Body of pancreas (tissue), 4 donors: ENCODE results near the gene FOXI2. TPM values are rescaled to one million over a fixed set of nuclear protein-coding genes. Genes with fewer than 3 reads are reported as not detected.
A peak's percentile ranks its signal among the peaks of the same experiment; 100 is the strongest.

Experiments
- ATAC-seq: fragments of 150-250 bp; one replicate; pipeline ENCODE4 v1.9.1; 2016
- DNase-seq, 4 donors: peaks; one replicate each; pipeline ENCODE4 v3.0.0-alpha.2; 2019
- H3K27ac ChIP-seq, 4 donors: fragments of 200-600 bp; sonication (generic); 1 replicate in 3 of 4; 2 replicates in 1 of 4; pipeline versions ENCODE4 v1.5.1 to v1.6.1; 2016 to 2019; ENCODE audit warnings: mild to moderate bottlenecking in 1 of 4, mixed read lengths in 1 of 4, moderate library complexity in 1 of 4
- H3K27me3 ChIP-seq, 2 donors: fragments of 200-600 bp; sonication (generic); one replicate each; pipeline ENCODE4 v1.6.0; 2016; ENCODE audit warnings: mild to moderate bottlenecking in 1 of 2
- H3K36me3 ChIP-seq, 2 donors: fragments of 200-600 bp; sonication (generic); replicated peaks in 1 of 2; 2 replicates each; pipeline ENCODE4 v1.5.1; 2016; ENCODE audit warnings: low read depth in 2 of 2; ENCODE audit not compliant: insufficient read depth in 1 of 2
- H3K4me1 ChIP-seq: fragments of 200-600 bp; sonication (generic); one replicate; pipeline ENCODE4 v1.6.0; 2016
- H3K4me3 ChIP-seq, 2 donors: fragments of 200-600 bp; sonication (generic); 1 replicate in 1 of 2; 2 replicates in 1 of 2; pipeline ENCODE4 v1.5.1; 2016 to 2019
- H3K9me3 ChIP-seq, 3 donors: fragments of 200-600 bp; sonication (generic); 1 replicate in 2 of 3; 2 replicates in 1 of 3; pipeline ENCODE4 v1.5.1; 2016
- POLR2A ChIP-seq, 3 donors: fragments of 450-650 bp; IDR thresholded peaks; one replicate each; pipeline ENCODE4 v1.6.1; 2016; ENCODE audit warnings: antibody characterized with exemption in 3 of 3, mild to moderate bottlenecking in 2 of 3
- WGBS, 2 donors: methylation state at CpG; one replicate each; pipeline ENCODE4 v1.1.5; 2017; 5-methylcytosine and 5-hydroxymethylcytosine counted together
- intact Hi-C: fragments of 100-400 bp; cut with DNase I; formaldehyde crosslinking; loops from one replicate; pipeline ENCODE4 v1.15.1; 2023
- total RNA-seq, 2 donors: library from RNA; depleted of rRNA; stranded (reverse); fragments of >200 nt; gene quantifications; one replicate each; pipeline ENCODE4 v1.1.0, GENCODE V29; 2016
- TF ChIP-seq, protein P1 (sequence below), 7 experiments: fragments of 450-650 bp in 4 of 7; fragments of 200-600 bp in 3 of 7; sonication (generic) in 3 of 7; IDR thresholded peaks; one replicate each; pipeline ENCODE4 v1.5.1; 2016 to 2019; ENCODE audit warnings: antibody characterized with exemption in 7 of 7

FOXI2 gene
- not detected for total RNA-seq

DNA sequence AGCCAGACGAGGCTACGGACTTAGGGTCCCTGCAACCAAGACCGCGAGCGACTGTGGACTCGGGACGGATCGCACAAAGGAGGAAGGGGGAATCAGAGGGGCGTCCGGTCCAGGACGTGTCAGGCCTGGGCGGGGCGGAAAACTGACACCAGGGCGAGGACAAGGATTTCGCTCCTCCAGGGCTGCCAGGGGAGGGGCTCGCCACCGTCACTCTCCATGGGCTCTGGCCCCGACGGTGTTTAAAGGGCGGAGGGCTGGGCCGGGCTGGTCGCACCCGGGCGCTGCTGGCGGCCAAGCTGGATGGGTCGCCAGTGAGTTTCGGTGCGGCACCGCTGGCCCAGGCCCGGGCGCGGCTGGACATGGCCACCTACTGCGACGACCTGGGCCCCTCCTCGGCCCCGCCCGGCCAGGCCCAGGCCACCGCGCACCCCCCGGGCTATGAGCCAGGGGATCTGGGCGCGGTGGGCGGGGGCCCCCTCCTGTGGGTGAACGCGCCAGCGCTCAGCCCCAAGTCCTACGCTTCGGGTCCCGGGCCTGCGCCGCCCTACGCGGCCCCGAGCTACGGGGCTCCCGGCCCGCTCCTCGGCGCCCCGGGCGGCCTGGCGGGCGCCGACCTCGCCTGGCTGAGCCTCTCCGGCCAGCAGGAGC lies at the start of gene FOXI2:
Gene FOXI2, plus strand, starts transcription at position 271 of the 648 bp plus-strand sequence. Its CDS starts 89 bp downstream, at position 360.
- WGBS, 2 donors, result 0 to 1% methylated on average over 22 to 55 of the region's 66 CpGs
- no peak for ATAC-seq

DNA sequence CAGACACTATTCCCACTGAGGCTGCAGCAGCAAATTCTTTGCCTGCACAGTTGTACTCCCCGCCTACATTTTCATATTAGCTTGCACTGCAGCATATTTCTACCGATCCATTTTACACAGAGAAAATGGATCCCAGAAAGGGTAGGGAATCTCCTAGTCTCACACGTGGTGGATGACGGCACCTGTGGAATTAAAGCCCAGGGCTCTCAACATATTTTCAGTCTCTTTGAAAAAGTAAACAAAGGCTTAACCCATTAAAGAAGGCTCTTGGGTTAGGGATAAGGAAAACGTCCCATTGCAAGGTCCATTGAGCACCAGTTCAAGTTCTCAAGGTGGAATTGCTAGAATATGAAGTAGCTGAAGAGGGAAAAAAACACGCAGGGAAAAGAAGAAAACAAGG lies 49.4 kb upstream of the FOXI2 start:
- no peak for ATAC-seq
- TF ChIP-seq POLR2A (IDR thresholded peaks at IDR 0.05), result no peak
- TF ChIP-seq, protein P1, sequence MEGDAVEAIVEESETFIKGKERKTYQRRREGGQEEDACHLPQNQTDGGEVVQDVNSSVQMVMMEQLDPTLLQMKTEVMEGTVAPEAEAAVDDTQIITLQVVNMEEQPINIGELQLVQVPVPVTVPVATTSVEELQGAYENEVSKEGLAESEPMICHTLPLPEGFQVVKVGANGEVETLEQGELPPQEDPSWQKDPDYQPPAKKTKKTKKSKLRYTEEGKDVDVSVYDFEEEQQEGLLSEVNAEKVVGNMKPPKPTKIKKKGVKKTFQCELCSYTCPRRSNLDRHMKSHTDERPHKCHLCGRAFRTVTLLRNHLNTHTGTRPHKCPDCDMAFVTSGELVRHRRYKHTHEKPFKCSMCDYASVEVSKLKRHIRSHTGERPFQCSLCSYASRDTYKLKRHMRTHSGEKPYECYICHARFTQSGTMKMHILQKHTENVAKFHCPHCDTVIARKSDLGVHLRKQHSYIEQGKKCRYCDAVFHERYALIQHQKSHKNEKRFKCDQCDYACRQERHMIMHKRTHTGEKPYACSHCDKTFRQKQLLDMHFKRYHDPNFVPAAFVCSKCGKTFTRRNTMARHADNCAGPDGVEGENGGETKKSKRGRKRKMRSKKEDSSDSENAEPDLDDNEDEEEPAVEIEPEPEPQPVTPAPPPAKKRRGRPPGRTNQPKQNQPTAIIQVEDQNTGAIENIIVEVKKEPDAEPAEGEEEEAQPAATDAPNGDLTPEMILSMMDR (IDR thresholded peaks at IDR 0.05), result no peak
- intact Hi-C loops, result no loop called here

More for the DNA sequence above, at the start of gene FOXI2:
- Histone ChIP-seq H3K27me3 (peaks cover 0 to 14% of the 10 kb centered on the region in 2 donors), H3K4me1 (peaks cover 25% of the 10 kb centered on the region), H3K4me3 (no peak within 1 kb of the TSS), H3K9me3 (no peaks in the 10 kb centered on the region), H3K27ac (no peak within 1 kb of the TSS), H3K36me3 (no peaks in the 10 kb centered on the region)
- intact Hi-C loops, result no loop called here
- DNase-seq, result no peak
- TF ChIP-seq POLR2A (IDR thresholded peaks at IDR 0.05), result no peak
- TF ChIP-seq, protein P1 (IDR thresholded peaks at IDR 0.05), result no peak

DNA sequence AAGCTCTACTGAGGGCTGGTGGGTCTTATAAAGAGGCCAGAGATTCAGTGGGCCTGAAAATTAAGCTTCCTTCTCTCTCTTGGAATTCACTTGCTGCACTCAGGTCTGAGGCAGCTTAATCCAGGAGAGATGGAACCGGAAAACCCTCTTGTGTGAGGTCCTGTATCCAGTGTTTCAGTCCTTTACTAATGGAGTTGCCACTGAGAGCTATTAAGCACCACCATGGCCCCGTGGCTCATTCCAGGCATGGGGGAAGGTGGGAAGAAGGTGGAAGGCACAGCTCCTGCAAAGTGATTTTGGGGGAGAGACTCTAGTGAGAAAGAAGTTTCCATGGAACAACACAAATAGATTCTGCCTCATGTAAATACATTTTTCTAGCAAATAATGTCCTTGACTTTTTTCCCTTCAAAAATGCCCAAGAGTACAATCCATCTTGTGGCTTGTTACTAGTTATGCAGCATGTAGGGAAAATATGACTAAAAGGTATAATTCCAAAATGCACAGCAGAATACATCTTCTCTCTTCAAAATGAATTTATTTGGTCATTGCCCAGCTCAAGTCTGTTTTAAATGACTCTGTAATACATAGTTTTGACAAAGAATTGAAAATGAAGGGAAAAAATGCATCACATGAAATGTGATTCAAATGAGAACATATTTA lies 46.7 kb upstream of the FOXI2 start:
- intact Hi-C loops, result no loop called here
- no peaks in the 10 kb centered on the region for H3K27me3 ChIP-seq
- 59 to 77% methylated on average over 2 of the region's 2 CpGs for WGBS, 2 donors
- no peak overlapping the region for H3K4me3 ChIP-seq
- H3K36me3 ChIP-seq, result no peaks in the 10 kb centered on the region
- no peak for DNase-seq
- no peak overlapping the region for H3K27ac ChIP-seq
- no peak for TF ChIP-seq POLR2A (IDR thresholded peaks at IDR 0.05)
- no peaks in the 10 kb centered on the region for H3K4me1 ChIP-seq
- no peaks in the 10 kb centered on the region for H3K9me3 ChIP-seq
- no peak for ATAC-seq

More for the DNA sequence above, 49.4 kb upstream of the FOXI2 start:
- no peaks in the 10 kb centered on the region for H3K27me3 ChIP-seq
- no peak overlapping the region for H3K4me3 ChIP-seq
- H3K4me1 ChIP-seq, result no peaks in the 10 kb centered on the region
- DNase-seq, result no peak
- 41 to 42% methylated on average over 6 of the region's 6 CpGs for WGBS, 2 donors
- H3K27ac ChIP-seq, result no peak overlapping the region
- no peaks in the 10 kb centered on the region for H3K9me3 ChIP-seq
- no peaks in the 10 kb centered on the region for H3K36me3 ChIP-seq

DNA sequence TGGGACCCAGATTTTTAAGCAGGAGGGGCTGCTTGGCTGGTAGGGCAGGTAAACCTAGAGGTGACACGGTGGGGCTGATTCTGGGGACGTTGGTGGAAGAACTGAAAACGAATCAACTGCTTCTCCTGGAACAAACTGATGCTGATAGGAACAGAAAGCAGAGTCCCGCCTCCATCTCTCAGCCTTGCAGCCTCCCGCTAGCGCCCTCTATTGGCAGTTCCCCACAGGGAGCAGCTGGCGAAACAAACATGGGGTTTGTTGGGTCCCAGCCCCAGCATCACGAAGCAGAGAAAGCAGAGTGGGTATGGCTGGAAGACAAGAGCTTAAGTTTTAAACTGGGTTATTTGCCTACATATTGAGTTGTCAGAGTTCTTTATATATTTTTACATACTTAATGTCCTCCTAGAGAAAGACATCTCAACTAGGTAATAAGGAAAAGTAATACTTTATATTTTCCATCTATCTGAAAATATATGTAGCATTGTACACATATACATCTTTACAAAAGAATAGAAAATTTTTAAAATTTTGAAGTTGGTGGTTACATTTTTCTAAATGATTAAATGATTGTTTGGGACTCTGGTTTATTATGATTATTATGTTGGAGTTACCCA lies 42.3 kb upstream of the FOXI2 start:
- no peak for ATAC-seq
- Histone ChIP-seq H3K27ac (no peak overlapping the region), H3K36me3 (no peaks in the 10 kb centered on the region), H3K9me3 (no peaks in the 10 kb centered on the region), H3K4me3 (no peak overlapping the region), H3K4me1 (no peaks in the 10 kb centered on the region), H3K27me3 (no peaks in the 10 kb centered on the region)
- peak in 2 of 4 donors; percentile 3 to 11 for DNase-seq
- WGBS, 2 donors, result 27 to 34% methylated on average over 8 of the region's 8 CpGs
- TF ChIP-seq POLR2A (IDR thresholded peaks at IDR 0.05), result no peak
- TF ChIP-seq, protein P1 (IDR thresholded peaks at IDR 0.05), result peak in 1 of 7 experiments; percentile 6
- intact Hi-C loops, result no loop called here

DNA sequence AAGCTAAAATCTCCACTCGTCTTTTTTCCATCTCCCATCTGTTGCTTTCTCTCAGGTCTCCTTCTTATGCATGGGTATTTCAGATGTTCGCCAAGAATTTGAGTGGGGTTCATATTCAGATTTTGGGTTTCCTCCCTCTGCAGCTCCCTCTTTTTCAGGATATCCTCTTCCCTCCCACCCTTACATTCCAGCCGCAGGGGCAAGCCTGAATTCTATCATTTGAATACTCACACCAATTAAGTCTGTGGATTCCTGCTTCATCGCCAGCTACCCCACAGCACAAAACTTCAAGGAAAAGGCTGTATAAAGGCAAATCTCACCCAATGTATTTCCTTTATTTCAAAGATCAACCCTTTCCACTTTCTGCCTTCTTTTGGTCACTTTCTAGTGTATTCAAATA lies 41.6 kb upstream of the FOXI2 start:
- no peak overlapping the region for H3K4me3 ChIP-seq
- no peaks in the 10 kb centered on the region for H3K9me3 ChIP-seq
- H3K27me3 ChIP-seq, result no peaks in the 10 kb centered on the region
- intact Hi-C loops, result no loop called here
- H3K36me3 ChIP-seq, result no peaks in the 10 kb centered on the region
- no peak overlapping the region for H3K27ac ChIP-seq
- ATAC-seq (no peak), DNase-seq (no peak)
- WGBS, 2 donors, result 45 to 49% methylated on average over 4 of the region's 4 CpGs
- H3K4me1 ChIP-seq, result no peaks in the 10 kb centered on the region
- no peak for TF ChIP-seq POLR2A (IDR thresholded peaks at IDR 0.05)
- TF ChIP-seq, protein P1 (IDR thresholded peaks at IDR 0.05), result no peak
